Type B pancreatic cell (in vitro differentiated cells): Measurements from ENCODE around the gene MED12L. TPM values are rescaled to one million over a fixed set of nuclear protein-coding genes. Genes with fewer than 3 reads are reported as not detected.

Experiments
- DNase-seq: peaks from one replicate; pipeline ENCODE4 v3.0.0; 2021; ENCODE audit warnings: mixed read lengths; ENCODE audit not compliant: unreplicated experiment; ENCODE audit errors: extremely low spot score
- H3K27ac Mint-ChIP-seq: 2 replicates; pipeline ENCODE4 v1.8.0; 2021; ENCODE audit warnings: mild to moderate bottlenecking, mixed read lengths
- H3K27me3 Mint-ChIP-seq: 2 replicates; pipeline ENCODE4 v1.8.0; 2021; ENCODE audit warnings: mixed read lengths
- H3K36me3 Mint-ChIP-seq: 2 replicates; pipeline ENCODE4 v1.8.0; 2021; ENCODE audit warnings: mixed read lengths
- H3K4me1 Mint-ChIP-seq: one replicate; pipeline ENCODE4 v1.8.0; 2021; ENCODE audit warnings: mixed read lengths; ENCODE audit not compliant: unreplicated experiment
- H3K4me3 Mint-ChIP-seq: 2 replicates; pipeline ENCODE4 v1.8.0; 2021; ENCODE audit warnings: mild to moderate bottlenecking, mixed read lengths
- H3K9me3 Mint-ChIP-seq: 2 replicates; pipeline ENCODE4 v1.8.0; 2021; ENCODE audit warnings: mixed read lengths
- total RNA-seq: library from RNA; stranded (reverse); gene quantifications from 2 replicates; pipeline ENCODE4 v1.2.1, GENCODE V29; 2021; ENCODE audit warnings: low replicate concordance
- TF ChIP-seq, protein P1 (sequence below): fragments of 200-600 bp; sonication (generic); conservative IDR thresholded peaks from 2 replicates; pipeline ENCODE4 v1.5.0; 2021; ENCODE audit warnings: antibody characterized with exemption, mild to moderate bottlenecking

MED12L gene
- total RNA-seq, 1 donor from 2014 or later: 6.4 TPM

DNA sequence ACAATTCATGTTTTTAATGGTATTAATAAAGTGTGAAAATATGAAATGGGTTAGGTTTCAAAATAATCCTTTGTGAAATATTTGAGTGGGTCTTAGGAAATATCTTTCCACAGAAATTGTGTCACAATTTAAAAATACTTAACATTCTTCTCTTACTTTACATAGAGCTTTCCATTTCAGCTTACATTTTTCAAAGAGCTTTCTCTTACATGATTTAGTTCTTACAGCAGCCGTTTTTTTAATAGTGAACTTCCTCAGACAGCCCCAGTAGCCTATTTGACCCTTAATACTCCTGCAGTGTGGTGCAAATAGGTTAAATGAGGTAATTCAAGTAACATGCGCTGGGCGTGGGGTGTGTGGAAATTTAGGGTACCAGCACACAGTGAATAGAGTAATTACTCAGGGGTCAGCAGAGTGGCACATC lies 277.3 kb downstream of the MED12L start:
- no peak overlapping the region for H3K27ac Mint-ChIP-seq
- H3K36me3 Mint-ChIP-seq: no peaks in the 10 kb centered on the region
- no peak overlapping the region for H3K4me3 Mint-ChIP-seq
- no peaks in the 10 kb centered on the region for H3K27me3 Mint-ChIP-seq
- TF ChIP-seq, protein P1, sequence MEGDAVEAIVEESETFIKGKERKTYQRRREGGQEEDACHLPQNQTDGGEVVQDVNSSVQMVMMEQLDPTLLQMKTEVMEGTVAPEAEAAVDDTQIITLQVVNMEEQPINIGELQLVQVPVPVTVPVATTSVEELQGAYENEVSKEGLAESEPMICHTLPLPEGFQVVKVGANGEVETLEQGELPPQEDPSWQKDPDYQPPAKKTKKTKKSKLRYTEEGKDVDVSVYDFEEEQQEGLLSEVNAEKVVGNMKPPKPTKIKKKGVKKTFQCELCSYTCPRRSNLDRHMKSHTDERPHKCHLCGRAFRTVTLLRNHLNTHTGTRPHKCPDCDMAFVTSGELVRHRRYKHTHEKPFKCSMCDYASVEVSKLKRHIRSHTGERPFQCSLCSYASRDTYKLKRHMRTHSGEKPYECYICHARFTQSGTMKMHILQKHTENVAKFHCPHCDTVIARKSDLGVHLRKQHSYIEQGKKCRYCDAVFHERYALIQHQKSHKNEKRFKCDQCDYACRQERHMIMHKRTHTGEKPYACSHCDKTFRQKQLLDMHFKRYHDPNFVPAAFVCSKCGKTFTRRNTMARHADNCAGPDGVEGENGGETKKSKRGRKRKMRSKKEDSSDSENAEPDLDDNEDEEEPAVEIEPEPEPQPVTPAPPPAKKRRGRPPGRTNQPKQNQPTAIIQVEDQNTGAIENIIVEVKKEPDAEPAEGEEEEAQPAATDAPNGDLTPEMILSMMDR: no peak
- H3K9me3 Mint-ChIP-seq: no peaks in the 10 kb centered on the region
- peaks cover 8% of the 10 kb centered on the region for H3K4me1 Mint-ChIP-seq
- no peak for DNase-seq

DNA sequence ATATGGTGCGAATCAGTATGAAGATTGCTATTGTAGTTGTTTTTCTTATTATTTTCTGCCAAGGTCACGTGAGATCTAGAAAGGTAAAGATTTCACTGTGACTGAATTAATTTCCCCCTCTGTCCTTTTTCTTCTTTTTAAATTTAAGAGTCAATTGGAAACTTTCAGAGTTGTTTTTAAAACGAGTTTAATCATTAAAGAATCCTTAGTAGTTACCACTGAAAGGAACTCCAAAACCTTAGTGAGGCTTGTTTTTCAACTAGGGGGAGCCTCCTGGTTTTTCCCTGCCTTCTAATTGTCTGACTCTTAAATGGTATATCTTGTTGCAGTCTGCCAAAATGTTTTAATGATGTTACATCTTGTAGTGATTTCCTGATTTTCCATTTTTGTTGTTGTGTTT lies 281.5 kb downstream of the MED12L start:
- Mint-ChIP-seq H3K4me3 (no peak overlapping the region), H3K36me3 (peaks cover 3% of the 10 kb centered on the region)
- TF ChIP-seq, protein P1: no peak

DNA sequence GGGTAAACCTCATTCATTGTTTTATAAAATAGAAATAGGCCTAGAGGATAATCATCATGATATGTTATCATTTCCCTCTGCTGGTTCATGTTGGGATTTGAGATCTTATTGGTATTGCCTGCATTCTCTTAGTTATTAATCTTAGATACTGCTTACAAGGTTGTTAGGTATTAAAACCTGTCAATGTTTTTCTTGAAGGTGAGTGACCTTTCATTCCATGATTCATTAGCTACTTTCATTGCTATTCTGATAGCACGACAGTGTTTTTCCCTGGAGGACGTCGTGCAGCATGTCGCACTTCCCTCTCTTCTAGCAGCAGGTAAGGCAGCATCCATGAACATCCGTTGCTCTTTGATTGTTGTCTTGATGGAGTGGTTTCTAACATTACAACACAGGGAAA lies 282.0 kb downstream of the MED12L start:
- Mint-ChIP-seq H3K9me3 (no peaks in the 10 kb centered on the region), H3K27ac (no peak overlapping the region), H3K4me1 (peaks cover 8% of the 10 kb centered on the region), H3K36me3 (peaks cover 3% of the 10 kb centered on the region), H3K27me3 (no peaks in the 10 kb centered on the region), H3K4me3 (no peak overlapping the region)
- TF ChIP-seq, protein P1: no peak
- DNase-seq: no peak

More for the DNA sequence above, 281.5 kb downstream of the MED12L start:
- Mint-ChIP-seq H3K27ac (no peak overlapping the region), H3K9me3 (no peaks in the 10 kb centered on the region), H3K4me1 (peaks cover 8% of the 10 kb centered on the region), H3K27me3 (no peaks in the 10 kb centered on the region)
- DNase-seq: no peak

DNA sequence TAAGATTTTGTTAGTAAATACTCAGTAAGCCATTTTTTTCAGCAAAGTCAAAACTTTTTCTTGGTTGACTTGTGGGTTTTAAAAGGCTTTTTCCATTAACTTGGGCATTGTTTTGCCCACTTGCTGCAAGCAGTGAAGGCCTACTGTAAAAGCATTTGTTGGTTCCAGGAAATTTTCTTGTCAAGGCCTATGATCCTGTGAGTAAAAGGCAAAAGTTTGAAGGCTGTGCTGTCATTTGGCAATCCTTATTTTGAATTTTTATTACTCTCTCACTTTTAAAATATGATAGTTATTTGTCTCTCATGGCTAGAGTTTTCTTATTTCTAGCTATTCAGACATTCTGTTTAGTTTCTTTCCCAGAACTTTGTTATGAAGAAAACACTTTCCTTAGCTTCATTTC lies 286.1 kb downstream of the MED12L start:
- Mint-ChIP-seq H3K4me1 (no peaks in the 10 kb centered on the region), H3K27me3 (no peaks in the 10 kb centered on the region), H3K4me3 (no peak overlapping the region), H3K27ac (no peak overlapping the region), H3K36me3 (peaks cover 3% of the 10 kb centered on the region), H3K9me3 (no peaks in the 10 kb centered on the region)
- no peak for DNase-seq
- TF ChIP-seq, protein P1: no peak

DNA sequence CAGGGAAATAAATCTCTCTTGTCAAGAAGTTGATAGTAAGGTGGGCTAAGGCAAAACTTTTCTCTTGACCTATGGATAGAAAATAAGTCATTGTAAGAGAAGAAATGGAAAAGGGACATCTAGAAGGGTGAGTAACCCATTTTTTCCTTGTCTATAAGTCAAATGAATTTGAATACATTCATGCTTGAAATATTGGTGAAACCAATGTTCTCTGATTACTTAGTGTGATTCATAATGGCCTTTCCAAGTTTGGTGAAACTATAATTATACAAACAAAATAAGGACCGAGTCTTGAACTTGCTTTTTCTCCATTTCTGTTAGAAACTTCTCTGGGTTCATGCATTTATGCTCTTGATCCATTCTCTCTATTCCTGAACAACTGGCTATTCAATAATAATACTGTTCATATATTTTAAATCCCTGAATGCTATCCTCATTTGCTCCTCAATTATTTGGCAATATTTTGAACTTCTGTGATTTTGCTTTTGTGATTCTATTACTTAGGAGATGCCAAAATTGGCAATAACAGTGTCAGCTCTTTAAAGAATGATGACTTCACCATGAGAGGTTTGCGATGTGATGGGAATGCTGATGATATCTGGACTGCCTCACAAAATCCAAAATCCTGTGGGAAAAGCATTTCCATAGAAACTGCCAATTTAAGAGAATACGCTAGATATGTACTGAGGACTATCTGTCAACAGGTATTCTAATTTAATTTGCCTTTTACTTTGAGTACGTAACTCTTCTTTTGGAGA lies 286.8 kb downstream of the MED12L start:
- Mint-ChIP-seq H3K27ac (no peak overlapping the region), H3K36me3 (peaks cover 3% of the 10 kb centered on the region), H3K4me1 (no peaks in the 10 kb centered on the region), H3K27me3 (no peaks in the 10 kb centered on the region), H3K4me3 (no peak overlapping the region), H3K9me3 (no peaks in the 10 kb centered on the region)
- DNase-seq: no peak
- TF ChIP-seq, protein P1: no peak
